ENCODE data around the gene ANKRD40.

The ANKRD40 gene

GRCh38 chr17:50680126-50680525, 27.6 kb downstream of the ANKRD40 start:
- H3K4me3 ChIP-seq (ENCODE audit: low read depth, low read length) = no peak overlapping the region
- no peak for TF ChIP-seq CTCF (IDR thresholded peaks at IDR 0.05; ENCODE audit: low read depth, low read length)

GRCh38 chr17:50679008-50679544, 28.6 kb downstream of the ANKRD40 start:
- H3K4me3 ChIP-seq (ENCODE audit: low read depth, low read length) = no peak overlapping the region
- TF ChIP-seq CTCF (IDR thresholded peaks at IDR 0.05; ENCODE audit: low read depth, low read length) = no peak

GRCh38 chr17:50677851-50678375, 29.8 kb downstream of the ANKRD40 start:
- no peak overlapping the region for H3K4me3 ChIP-seq (ENCODE audit: low read depth, low read length)
- TF ChIP-seq CTCF (IDR thresholded peaks at IDR 0.05; ENCODE audit: low read depth, low read length) = no peak

GRCh38 chr17:50676065-50676975, 31.4 kb downstream of the ANKRD40 start:
- no peak overlapping the region for H3K4me3 ChIP-seq (ENCODE audit: low read depth, low read length)
- TF ChIP-seq CTCF (IDR thresholded peaks at IDR 0.05; ENCODE audit: low read depth, low read length) = no peak

- H3K4me3 ChIP-seq (ENCODE audit: low read depth, low read length) = no peak overlapping the region
- TF ChIP-seq CTCF (IDR thresholded peaks at IDR 0.05; ENCODE audit: low read depth, low read length) = no peak
Measured at GRCh38 chr17:50675627-50676026, 32.1 kb downstream of the ANKRD40 start.

- no peak overlapping the region for H3K4me3 ChIP-seq (ENCODE audit: low read depth, low read length)
- TF ChIP-seq CTCF (IDR thresholded peaks at IDR 0.05; ENCODE audit: low read depth, low read length) = no peak
Measured at GRCh38 chr17:50675190-50675589, 32.5 kb downstream of the ANKRD40 start.

All from WI38 (cell line).